HepG2 (cell line): ENCODE results near the gene GRK3. TPM values are rescaled to one million over a fixed set of nuclear protein-coding genes. Genes with fewer than 3 reads are reported as not detected.

Experiments used
- ATAC-seq: fragments of 200-7000 bp; cut with Tn5 transposase; 3 replicates; pipeline ENCODE4 v1.9.1; 2020; ENCODE audit warnings: mild to moderate bottlenecking, moderate library complexity
- BruUV-seq: library from RNA; stranded (reverse); fragments of 400-500 nt; replicated peaks from 2 replicates; lab custom pipeline; 2021; lab: Mats Ljungman, UMichigan
- CTCF ChIA-PET: fragments of 300-600 bp; formaldehyde crosslinking; extraction: SDS; loops from one replicate; lab custom pipeline; 2021; ENCODE audit warnings: low total read pairs, inconsistent platforms, low intra/inter-chr PET ratio; lab: Yijun Ruan, JAX
- POLR2A ChIA-PET: fragments of 350-600 bp; sonication (Branson Sonifier 250); formaldehyde crosslinking; loops from one replicate; lab custom pipeline; 2020; ENCODE audit warnings: antibody characterized with exemption, inconsistent platforms; lab: Yijun Ruan, JAX
- DNase-seq: peaks from one replicate; pipeline ENCODE4 v3.0.0-alpha.2; 2015; ENCODE audit warnings: low spot score
- FAIRE-seq: peaks from 3 replicates; lab custom pipeline; 2011; peaks lifted over from hg19 to GRCh38; lab: Jason Lieb, UNC
- H2AFZ ChIP-seq: one replicate; pipeline ENCODE4 v1.6.1; 2011; ENCODE audit warnings: low read length, inconsistent platforms
- H3K27ac ChIP-seq: fragments of 300-600 bp; 3 replicates; pipeline ENCODE4 v1.8.0; 2011; ENCODE audit warnings: mixed run types, mild to moderate bottlenecking, mixed read lengths, low read length, inconsistent platforms; ENCODE audit not compliant: insufficient read depth; ENCODE audit errors: extremely low read length
- H3K27me3 ChIP-seq, 2 experiments: fragments of 200-600 bp in 1 of 2; 2 replicates in 1 of 2; 3 replicates in 1 of 2; pipeline versions ENCODE4 v1.6.0 to v1.8.0; 2011; ENCODE audit warnings: low read length in 2 of 2, mild to moderate bottlenecking in 2 of 2, moderate library complexity in 2 of 2, inconsistent platforms in 1 of 2; ENCODE audit not compliant: insufficient read depth in 2 of 2, control insufficient read depth in 1 of 2
- H3K36me3 ChIP-seq, 2 experiments: fragments of 200-600 bp in 1 of 2; replicated peaks in 1 of 2; 2 replicates in 1 of 2; 3 replicates in 1 of 2; pipeline versions ENCODE4 v1.5.1 to v1.8.0; 2011; ENCODE audit warnings: low read length in 2 of 2, inconsistent platforms in 1 of 2; ENCODE audit not compliant: insufficient read depth in 2 of 2, control insufficient read depth in 1 of 2
- H3K4me1 ChIP-seq: 2 replicates; pipeline ENCODE4 v1.5.1; 2012; ENCODE audit warnings: low read length, inconsistent platforms; ENCODE audit not compliant: insufficient read depth
- H3K4me2 ChIP-seq: 2 replicates; pipeline ENCODE4 v1.6.0; 2011; ENCODE audit warnings: low read depth, low read length, inconsistent platforms
- H3K4me3 ChIP-seq, 3 experiments: fragments of 200-600 bp in 1 of 3; sonication (generic), shearing (Covaris generic) in 1 of 3; replicated peaks in 1 of 3; 2 replicates each; pipeline ENCODE4 v1.5.1; 2011 to 2016; ENCODE audit warnings: low read length in 3 of 3, inconsistent platforms in 2 of 3, low read depth in 2 of 3, mild to moderate bottlenecking in 2 of 3, control low read depth in 1 of 3, mixed read lengths in 1 of 3; ENCODE audit not compliant: insufficient read depth in 1 of 3
- H3K79me2 ChIP-seq: one replicate; pipeline ENCODE4 v1.6.1; 2011; ENCODE audit warnings: low read length, inconsistent platforms; ENCODE audit not compliant: insufficient read depth
- H3K9ac ChIP-seq: 2 replicates; pipeline ENCODE4 v1.6.0; 2011; ENCODE audit warnings: mild to moderate bottlenecking, low read depth, low read length, inconsistent platforms; ENCODE audit not compliant: insufficient read depth
- H3K9me3 ChIP-seq: 2 replicates; pipeline ENCODE4 v1.5.1; 2012; ENCODE audit warnings: mild to moderate bottlenecking, low read length
- H4K20me1 ChIP-seq: 2 replicates; pipeline ENCODE4 v1.6.0; 2011; ENCODE audit warnings: inconsistent platforms, mild to moderate bottlenecking, low read length, moderate library complexity; ENCODE audit not compliant: insufficient read depth
- ELF3 ChIP-seq: IDR thresholded peaks from 2 replicates; pipeline ENCODE4 v1.6.1; 2016; ENCODE audit warnings: missing genetic modification reagents, missing compliant biosample characterization
- FOXO1 ChIP-seq: sonication (generic); formaldehyde crosslinking; IDR thresholded peaks from 2 replicates; pipeline ENCODE4 v1.4.0; 2020; ENCODE audit warnings: missing genetic modification reagents
- HMG20B ChIP-seq: conservative IDR thresholded peaks from 2 replicates; pipeline ENCODE4 v1.6.1; 2016; ENCODE audit warnings: missing genetic modification reagents, missing compliant biosample characterization
- MAFK ChIP-seq, 2 experiments: IDR thresholded peaks in 1 of 2; conservative IDR thresholded peaks in 1 of 2; 2 replicates each; pipeline ENCODE4 v1.6.1; 2011; ENCODE audit warnings: improper control_type of control experiment in 2 of 2, low read length in 2 of 2
- SMAD3 ChIP-seq: sonication (generic); formaldehyde crosslinking; IDR thresholded peaks from 2 replicates; pipeline ENCODE4 v1.4.0; 2020; ENCODE audit warnings: missing genetic modification reagents
- TFAP4 ChIP-seq: sonication (generic); IDR thresholded peaks from 2 replicates; pipeline ENCODE4 v1.6.1; 2016; ENCODE audit warnings: low read depth, borderline replicate concordance
- ZBTB39 ChIP-seq: sonication (generic); formaldehyde crosslinking; IDR thresholded peaks from 2 replicates; pipeline ENCODE4 v1.5.0; 2020; ENCODE audit warnings: missing genetic modification reagents
- ZIK1 ChIP-seq: sonication (generic); formaldehyde crosslinking; IDR thresholded peaks from 2 replicates; pipeline ENCODE4 v1.5.0; 2020; ENCODE audit warnings: mild to moderate bottlenecking, low read depth, missing genetic modification reagents, borderline replicate concordance
- ZNF615 ChIP-seq: sonication (generic); formaldehyde crosslinking; IDR thresholded peaks from 2 replicates; pipeline ENCODE4 v1.5.0; 2020; ENCODE audit warnings: mild to moderate bottlenecking, missing genetic modification reagents, borderline replicate concordance
- ZNF782 ChIP-seq: sonication (generic); formaldehyde crosslinking; IDR thresholded peaks from 2 replicates; pipeline ENCODE4 v1.4.0; 2020; ENCODE audit warnings: missing genetic modification reagents, mild to moderate bottlenecking, borderline replicate concordance
- ZNF891 ChIP-seq: sonication (generic); formaldehyde crosslinking; IDR thresholded peaks from 2 replicates; pipeline ENCODE4 v1.5.0; 2020; ENCODE audit warnings: mild to moderate bottlenecking, missing genetic modification reagents
- WGBS: methylation state at CpG from one replicate; pipeline ENCODE4 v1.1.6; 2017; ENCODE audit warnings: low lambda C conversion rate; 5-methylcytosine and 5-hydroxymethylcytosine counted together
- in situ Hi-C: cut with HindIII; loops from 2 replicates; pipeline ENCODE4 v1.10.0; 2017; ENCODE audit warnings: low pct_unique_long_range_greater_than_20kb; ENCODE audit not compliant: extremely low pct_ligation_motif_present
- intact Hi-C: fragments of 100-400 bp; cut with micrococcal nuclease; formaldehyde crosslinking; loops from one replicate; pipeline ENCODE4 v1.10.0; 2022; ENCODE audit not compliant: unreplicated experiment
- polyA plus RNA-seq, 8 experiments: library from polyadenylated mRNA; depleted of rRNA in 3 of 8; stranded (reverse) in 7 of 8; unstranded in 1 of 8; fragments of >200 nt; fragmentation: Illumina TruSeq in 4 of 8; extraction: Trizol in 4 of 8; gene quantifications; 2 replicates each; pipeline versions ENCODE4 v1.2.1 to v1.2.3, GENCODE V29; 2011 to 2016; ENCODE audit warnings: low read depth in 4 of 8, missing spikeins in 1 of 8, mixed read lengths in 1 of 8; ENCODE audit not compliant: insufficient read depth in 1 of 8
- total RNA-seq, 5 experiments: library from RNA; depleted of rRNA; stranded (reverse); fragments of >200 nt; fragmentation: Illumina TruSeq; extraction: Trizol; gene quantifications; 2 replicates each; pipeline ENCODE4 v1.2.3, GENCODE V29; 2016; ENCODE audit warnings: low read depth in 1 of 5

The GRK3 gene
- total and polyA plus RNA-seq, 2 of the 13 experiments (the other 11 are each of a cell fraction or from before 2014, with no cell fraction given): 8.5 to 16.7 TPM

- ATAC-seq: no peak
- TF ChIP-seq ELF3 (CRISPR knock-in tag): no peak
- TF ChIP-seq ZBTB39 (CRISPR knock-in tag): no peak
- no peak for TF ChIP-seq SMAD3 (CRISPR knock-in tag)
- TF ChIP-seq ZNF782 (CRISPR knock-in tag): no peak
- no peak for TF ChIP-seq ZNF615 (CRISPR knock-in tag)
- TF ChIP-seq ZIK1 (CRISPR knock-in tag): no peak
- TF ChIP-seq MAFK (conservative IDR thresholded peaks at IDR 0.05 in 1 of 2, IDR thresholded peaks at IDR 0.05 in 1 of 2; ENCODE audit: low read length in 2 of 2): no peak
- no peak for TF ChIP-seq FOXO1 (CRISPR knock-in tag)
- no peak for TF ChIP-seq HMG20B
- no peak for TF ChIP-seq TFAP4
- TF ChIP-seq ZNF891 (CRISPR knock-in tag): no peak
- Histone ChIP-seq H3K36me3 (peaks cover 2 to 9% of the 10 kb centered on the region in 2 experiments; a peak in 2 of 5 replicates), H3K4me2 (no peak overlapping the region), H3K4me1 (peaks cover 7% of the 10 kb centered on the region), H3K9me3 (no peaks in the 10 kb centered on the region), H3K27ac (no peak overlapping the region), H3K9ac (no peak overlapping the region), H3K27me3 (no peaks in the 10 kb centered on the region), H4K20me1 (no peaks in the 10 kb centered on the region), H3K4me3 (no peak overlapping the region), H3K79me2 (no peaks in the 10 kb centered on the region), H2AFZ (no peak overlapping the region)
- no peak for DNase-seq
- POLR2A ChIA-PET: no interaction called here
- in situ Hi-C loops (no loop called here), intact Hi-C loops (no loop called here)
- no peak for FAIRE-seq
- BruUV-seq: no TSS peak
- 96% methylated on average over 8 of the region's 10 CpGs for WGBS
- CTCF ChIA-PET: no interaction called here
Observed at GRCh38 chr22:25716637-25717036, 152.2 kb downstream of the GRK3 start.
